Gastrocnemius medialis (tissue), 4 donors: ENCODE results near the gene POLR3H. TPM values are rescaled to one million over a fixed set of nuclear protein-coding genes. Genes with fewer than 3 reads are reported as not detected.
A peak's percentile ranks its signal among the peaks of the same experiment; 100 is the strongest.
"Not testable (repeated sequence)": the region's sequence is repeated elsewhere in the genome, so short reads cannot be mapped to it uniquely, and the experiment has no call there.

ENCODE experiments used
- ATAC-seq, 2 donors: fragments of 150-250 bp; one replicate each; pipeline ENCODE4 v1.9.1; 2016
- DNase-seq, 2 donors: peaks; one replicate each; pipeline ENCODE4 v3.0.0-alpha.2; 2019
- H3K27ac ChIP-seq, 4 donors: fragments of 200-600 bp; sonication (generic); 1 replicate in 1 of 4; 2 replicates in 3 of 4; pipeline ENCODE4 v1.5.1; 2016 to 2018; ENCODE audit warnings: mild to moderate bottlenecking in 2 of 4, moderate library complexity in 1 of 4
- H3K27me3 ChIP-seq, 3 donors: fragments of 200-600 bp; sonication (generic) in 2 of 3; 1 replicate in 1 of 3; 2 replicates in 2 of 3; pipeline versions ENCODE4 v1.5.1 to v1.6.0; 2016 to 2019; ENCODE audit warnings: mild to moderate bottlenecking in 1 of 3, moderate library complexity in 1 of 3
- H3K36me3 ChIP-seq, 2 donors: fragments of 200-600 bp; sonication (generic) in 1 of 2; one replicate each; pipeline ENCODE4 v1.5.1; 2017 to 2018
- H3K4me1 ChIP-seq, 2 donors: fragments of 200-600 bp; sonication (generic) in 1 of 2; one replicate each; pipeline ENCODE4 v1.5.1; 2016 to 2017; ENCODE audit warnings: mild to moderate bottlenecking in 2 of 2
- H3K4me3 ChIP-seq, 4 donors: fragments of 200-600 bp; sonication (generic) in 3 of 4; 1 replicate in 1 of 4; 2 replicates in 3 of 4; pipeline ENCODE4 v1.5.1; 2016 to 2019; ENCODE audit warnings: mild to moderate bottlenecking in 2 of 4
- H3K9me3 ChIP-seq, 3 donors: fragments of 200-600 bp; sonication (generic) in 2 of 3; 1 replicate in 1 of 3; 2 replicates in 2 of 3; pipeline ENCODE4 v1.5.1; 2016 to 2019
- POLR2A ChIP-seq, 2 donors: fragments of 450-650 bp; IDR thresholded peaks; one replicate each; pipeline ENCODE4 v1.6.1; 2017; ENCODE audit warnings: antibody characterized with exemption in 2 of 2, mild to moderate bottlenecking in 2 of 2, moderate library complexity in 2 of 2
- in situ Hi-C, 4 donors: fragments of 200-750 bp; cut with MboI; loops; one replicate each; pipeline versions ENCODE4 v1.15.0 to v1.8.0; 2017; ENCODE audit warnings: low sequenced_read_pairs in 4 of 4
- intact Hi-C: fragments of 100-400 bp; cut with DNase I; formaldehyde crosslinking; loops from one replicate; pipeline ENCODE4 v1.15.1; 2023; ENCODE audit warnings: low total_unique reads
- total RNA-seq, 4 donors: library from RNA; depleted of rRNA; stranded (reverse); fragments of >200 nt; gene quantifications; one replicate each; pipeline versions ENCODE4 v1.1.0 to v1.2.3, GENCODE V29; 2016
- TF ChIP-seq, protein P1 (sequence below), 5 experiments: fragments of 450-650 bp in 3 of 5; fragments of 200-600 bp in 2 of 5; sonication (generic) in 2 of 5; IDR thresholded peaks in 4 of 5; conservative IDR thresholded peaks in 1 of 5; 1 replicate in 4 of 5; 2 replicates in 1 of 5; pipeline ENCODE4 v1.5.1; 2016 to 2019; ENCODE audit warnings: antibody characterized with exemption in 5 of 5, mild to moderate bottlenecking in 3 of 5, moderate library complexity in 3 of 5

Gene POLR3H, protein sequence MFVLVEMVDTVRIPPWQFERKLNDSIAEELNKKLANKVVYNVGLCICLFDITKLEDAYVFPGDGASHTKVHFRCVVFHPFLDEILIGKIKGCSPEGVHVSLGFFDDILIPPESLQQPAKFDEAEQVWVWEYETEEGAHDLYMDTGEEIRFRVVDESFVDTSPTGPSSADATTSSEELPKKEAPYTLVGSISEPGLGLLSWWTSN
- 10 to 100 TPM in 1 of 4 donors, 1 to 10 TPM in 3; 5.7 to 11.0 (median 6.9) TPM for total RNA-seq

DNA sequence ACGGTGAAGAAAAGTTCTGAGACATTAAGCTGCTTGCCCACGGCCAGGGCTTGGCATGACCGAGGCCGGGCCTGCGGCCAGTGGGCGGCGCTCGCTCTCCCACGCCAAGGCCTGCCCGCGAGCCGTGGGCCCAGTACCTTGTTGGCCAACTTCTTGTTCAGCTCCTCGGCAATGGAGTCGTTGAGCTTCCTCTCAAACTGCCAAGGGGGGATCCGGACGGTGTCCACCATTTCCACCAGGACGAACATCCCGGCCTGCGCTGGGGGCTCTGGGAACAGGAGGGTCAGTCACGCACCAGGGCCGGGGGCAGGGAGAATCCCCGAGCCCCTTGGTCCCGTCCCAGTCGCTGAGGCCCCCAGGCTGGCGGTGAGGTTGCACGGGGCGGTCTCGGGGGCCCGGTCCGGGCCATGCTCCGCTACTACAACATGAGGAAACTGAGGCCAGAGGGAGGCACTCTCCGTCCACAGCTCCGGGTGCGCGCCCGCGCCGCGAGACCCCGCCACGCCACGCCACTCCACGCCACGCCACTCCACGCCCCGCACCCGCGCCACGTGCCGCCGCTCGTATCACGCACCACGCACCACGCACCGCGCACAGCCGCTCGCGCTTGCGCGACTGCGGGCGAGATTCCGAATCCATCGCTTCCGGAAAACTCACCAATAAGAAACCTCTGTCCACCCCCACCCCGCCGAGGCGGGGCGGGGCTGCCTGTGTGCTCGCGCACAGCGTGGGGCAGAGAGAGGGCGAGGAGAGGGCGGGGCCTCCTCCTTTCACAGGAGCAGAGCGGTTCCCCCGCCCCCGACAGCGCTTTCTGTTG lies at the start of gene POLR3H:
Gene POLR3H, minus strand, starts transcription at position 617 of the 817 bp plus-strand sequence. Its CDS starts 369 bp downstream, at position 248.
- intact Hi-C loops (loop anchor here (1.0 to 10.0 kb wide), 4 partner anchors 45 to 689 kb away; partner anchors contain the start of genes DESI1, PMM1, RANGAP1 and ST13), in situ Hi-C loops (loop anchor here in 1 of 4 donors (25.0 kb wide), 1 partner anchor 257 kb away; the partner anchor contains the start of gene RANGAP1)
- peak within 1 kb of the TSS; percentile 85 to 95 (median 88) for H3K27ac ChIP-seq
- H3K4me3 ChIP-seq: peak within 1 kb of the TSS; percentile 78 to 90 (median 86)
- DNase-seq: peak; percentile 96 to 98
- H3K27me3 ChIP-seq: no peaks in the 10 kb centered on the region
- no peaks in the 10 kb centered on the region for H3K9me3 ChIP-seq
- peak; percentile 91 for ATAC-seq
- TF ChIP-seq, protein P1, sequence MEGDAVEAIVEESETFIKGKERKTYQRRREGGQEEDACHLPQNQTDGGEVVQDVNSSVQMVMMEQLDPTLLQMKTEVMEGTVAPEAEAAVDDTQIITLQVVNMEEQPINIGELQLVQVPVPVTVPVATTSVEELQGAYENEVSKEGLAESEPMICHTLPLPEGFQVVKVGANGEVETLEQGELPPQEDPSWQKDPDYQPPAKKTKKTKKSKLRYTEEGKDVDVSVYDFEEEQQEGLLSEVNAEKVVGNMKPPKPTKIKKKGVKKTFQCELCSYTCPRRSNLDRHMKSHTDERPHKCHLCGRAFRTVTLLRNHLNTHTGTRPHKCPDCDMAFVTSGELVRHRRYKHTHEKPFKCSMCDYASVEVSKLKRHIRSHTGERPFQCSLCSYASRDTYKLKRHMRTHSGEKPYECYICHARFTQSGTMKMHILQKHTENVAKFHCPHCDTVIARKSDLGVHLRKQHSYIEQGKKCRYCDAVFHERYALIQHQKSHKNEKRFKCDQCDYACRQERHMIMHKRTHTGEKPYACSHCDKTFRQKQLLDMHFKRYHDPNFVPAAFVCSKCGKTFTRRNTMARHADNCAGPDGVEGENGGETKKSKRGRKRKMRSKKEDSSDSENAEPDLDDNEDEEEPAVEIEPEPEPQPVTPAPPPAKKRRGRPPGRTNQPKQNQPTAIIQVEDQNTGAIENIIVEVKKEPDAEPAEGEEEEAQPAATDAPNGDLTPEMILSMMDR (IDR thresholded peaks at IDR 0.05 in 4 of 5, conservative IDR thresholded peaks at IDR 0.05 in 1 of 5): peak; percentile 4 to 75 (median 49)
- peak; percentile 66 to 69 for TF ChIP-seq POLR2A (IDR thresholded peaks at IDR 0.05)
- peaks cover 17 to 25% of the 10 kb centered on the region in 2 donors for H3K4me1 ChIP-seq
- H3K36me3 ChIP-seq: no peaks in the 10 kb centered on the region

DNA sequence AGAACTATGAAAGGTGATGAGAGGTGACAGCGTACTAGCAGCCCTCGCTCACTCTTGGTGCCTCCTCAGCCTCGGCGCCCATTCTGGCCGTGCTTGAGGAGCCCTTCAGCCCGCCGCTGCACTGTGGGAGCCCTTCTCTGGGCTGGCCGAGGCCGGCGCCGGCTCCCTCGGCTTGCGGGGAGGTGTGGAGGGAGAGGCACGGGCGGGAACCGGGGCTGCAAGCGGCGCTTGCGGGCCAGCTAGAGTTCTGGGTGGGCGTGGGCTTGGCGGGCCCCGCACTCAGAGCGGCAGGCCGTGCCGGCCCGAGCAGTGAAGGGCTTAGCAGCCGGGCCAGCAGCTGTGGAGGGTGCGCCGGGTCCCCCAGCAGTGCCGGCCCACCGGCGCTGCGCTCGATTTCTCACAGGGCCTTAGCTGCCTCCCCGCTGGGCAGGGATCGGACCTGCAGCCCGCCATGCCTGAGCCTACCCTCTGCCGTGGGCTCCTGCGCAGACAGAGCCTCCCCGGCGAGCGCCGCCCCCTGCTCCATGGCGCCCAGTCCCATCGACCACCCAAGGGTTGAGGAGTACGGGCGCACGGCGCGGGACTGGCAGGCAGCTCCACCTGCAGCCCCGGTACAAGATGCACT lies 49.2 kb upstream of the POLR3H start:
- ATAC-seq: not testable (repeated sequence)

GRCh38 chr22:41589391-41590241 lies 45.3 kb upstream of the POLR3H start, which contains the start of gene PMM1:
Gene PMM1, minus strand, starts transcription at chr22:41589840. Its CDS starts 35 bp downstream, at chr22:41589805.
- in situ Hi-C loops (no loop called here), intact Hi-C loops (loop anchor here (1.0 kb wide), 2 partner anchors 32 to 45 kb away; partner anchors contain the start of genes DESI1, POLR3H and XRCC6)
- Histone ChIP-seq H3K4me1 (peaks cover 0 to 17% of the 10 kb centered on the region in 2 donors), H3K27ac (peak within 1 kb of the TSS; percentile 70 to 88 (median 82)), H3K27me3 (no peaks in the 10 kb centered on the region), H3K9me3 (no peaks in the 10 kb centered on the region), H3K36me3 (no peaks in the 10 kb centered on the region), H3K4me3 (peak within 1 kb of the TSS; percentile 76 to 95 (median 94))
- peak; percentile 98 to 99 for ATAC-seq
- peak; percentile 84 to 92 for TF ChIP-seq POLR2A (IDR thresholded peaks at IDR 0.05)
- TF ChIP-seq, protein P1 (IDR thresholded peaks at IDR 0.05 in 4 of 5, conservative IDR thresholded peaks at IDR 0.05 in 1 of 5): no peak
- peak; percentile 100 for DNase-seq

More for the DNA sequence above, 49.2 kb upstream of the POLR3H start:
- H3K27me3 ChIP-seq, H3K4me3 ChIP-seq, H3K27ac ChIP-seq, intact Hi-C loops, DNase-seq, H3K36me3 ChIP-seq, H3K9me3 ChIP-seq, in situ Hi-C loops: not testable (repeated sequence)
- H3K4me1 ChIP-seq: peaks cover 0 to 17% of the 10 kb centered on the region in 2 donors

- peaks cover 0 to 5% of the 10 kb centered on the region in 2 donors for H3K36me3 ChIP-seq
- no peaks in the 10 kb centered on the region for H3K9me3 ChIP-seq
- no peak overlapping the region for H3K4me3 ChIP-seq
- in situ Hi-C loops: no loop called here
- TF ChIP-seq POLR2A (IDR thresholded peaks at IDR 0.05): no peak
- TF ChIP-seq, protein P1 (IDR thresholded peaks at IDR 0.05 in 4 of 5, conservative IDR thresholded peaks at IDR 0.05 in 1 of 5): no peak
- DNase-seq (no peak), ATAC-seq (no peak)
- no peaks in the 10 kb centered on the region for H3K27me3 ChIP-seq
- intact Hi-C loops: no loop called here
- peaks cover 0 to 17% of the 10 kb centered on the region in 2 donors for H3K4me1 ChIP-seq
- no peak overlapping the region for H3K27ac ChIP-seq
These were observed 43.1 kb upstream of the POLR3H start for GRCh38 chr22:41587347-41587723.
